ENCODE results near the gene NDUFB8. TPM values are rescaled to one million over a fixed set of nuclear protein-coding genes. Genes with fewer than 3 reads are reported as not detected.

NDUFB8 gene
- total RNA-seq, 1 experiment from 2014 or later: 399 TPM

DNA sequence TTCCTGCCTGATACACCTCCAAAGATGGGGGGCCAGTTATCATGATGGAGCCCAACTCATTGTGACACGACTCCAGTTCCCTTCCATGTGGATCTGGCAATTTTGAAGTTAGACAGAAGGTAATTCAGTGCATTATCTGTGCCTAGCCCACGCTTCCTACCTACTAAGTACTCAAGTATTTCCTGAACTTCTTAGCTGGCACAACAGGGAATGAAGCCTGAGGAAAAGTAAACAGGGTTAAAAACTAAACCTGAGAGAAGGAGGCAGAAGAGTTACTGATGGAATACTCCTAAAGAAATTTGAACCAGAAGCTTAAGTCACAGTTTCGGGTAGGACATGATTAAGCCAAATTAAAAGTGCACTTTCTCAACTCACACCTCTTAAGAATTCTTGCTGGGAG lies 8.9 kb downstream of the NDUFB8 start:
- peak; percentile 59 for DNase-seq
- POLR2A ChIA-PET (ENCODE audit: unreplicated experiment): interaction anchor here (0.9 kb wide), 1 partner anchor 15 kb away, joined by 3 read pairs; the partner anchor contains the start of gene HIF1AN
- peak overlapping the region; percentile 31 for H3K27ac ChIP-seq (ENCODE audit: low read length)

DNA sequence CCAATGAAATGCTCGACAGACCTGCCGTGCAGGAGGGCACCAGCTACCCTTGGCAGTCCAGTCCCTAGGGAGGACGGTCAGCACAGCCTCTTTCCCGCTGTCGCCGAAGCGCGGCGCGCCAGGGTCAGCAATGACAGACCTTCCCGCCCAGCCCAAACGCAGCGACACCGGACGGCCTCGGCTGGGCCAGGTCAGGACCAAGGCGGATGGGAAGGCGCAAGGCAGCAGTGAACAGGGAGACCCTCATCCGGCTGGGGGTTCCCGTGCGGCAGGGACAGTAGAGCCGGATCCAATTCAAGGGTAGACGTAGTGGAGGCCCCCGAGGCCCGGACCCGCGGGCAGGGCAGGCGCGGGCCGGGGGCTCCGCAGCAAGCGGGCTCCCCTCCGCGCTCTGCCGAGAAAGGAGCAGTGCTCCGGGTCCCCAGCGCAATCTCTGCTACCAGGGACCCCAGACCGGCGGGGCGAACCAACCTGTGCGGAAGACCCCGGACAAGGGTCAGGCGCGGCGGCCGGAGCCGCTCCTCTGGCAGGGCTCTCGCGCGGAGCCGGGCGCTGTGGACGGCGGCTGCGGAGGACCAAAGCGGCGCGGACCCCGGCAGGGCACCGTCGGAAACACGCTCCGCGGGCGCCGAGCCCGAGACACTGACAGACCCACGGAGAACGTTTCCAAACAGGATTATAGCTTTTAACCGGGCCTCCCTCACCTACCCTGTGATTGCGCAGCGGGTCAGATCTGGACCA lies 10.2 kb downstream of the NDUFB8 start, which contains the start of gene SEC31B:
Gene SEC31B (minus strand): TSS at position 551 of the 741 bp plus-strand sequence. CDS start 2,909 bp downstream, outside the sequence.
- ChIA-PET POLR2A (ENCODE audit: unreplicated experiment) (no interaction called here), CTCF (interaction anchor here (0.6 to 1.3 kb wide), 7 partner anchors 10 to 359 kb away, joined by 4 to 20 read pairs (median 7); partner anchors contain the start of gene HIF1AN)
- no peak within 1 kb of the TSS for H2AFZ ChIP-seq (ENCODE audit: low read length)

More for the DNA sequence above, 8.9 kb downstream of the NDUFB8 start:
- intact Hi-C loops (cut with micrococcal nuclease): loop anchor here (5.0 kb wide), 1 partner anchor 174 kb away; the partner anchor contains the start of gene SCD
- no peak overlapping the region for H3K4me3 ChIP-seq (ENCODE audit: low read length)
- no peak for TF ChIP-seq EZH2phosphoT487 (IDR thresholded peaks at IDR 0.05; ENCODE audit: borderline replicate concordance, low read length)
- no peak for TF ChIP-seq EZH2 (IDR thresholded peaks at IDR 0.05; ENCODE audit: low read length, unreplicated experiment)
- TF ChIP-seq, protein P1, sequence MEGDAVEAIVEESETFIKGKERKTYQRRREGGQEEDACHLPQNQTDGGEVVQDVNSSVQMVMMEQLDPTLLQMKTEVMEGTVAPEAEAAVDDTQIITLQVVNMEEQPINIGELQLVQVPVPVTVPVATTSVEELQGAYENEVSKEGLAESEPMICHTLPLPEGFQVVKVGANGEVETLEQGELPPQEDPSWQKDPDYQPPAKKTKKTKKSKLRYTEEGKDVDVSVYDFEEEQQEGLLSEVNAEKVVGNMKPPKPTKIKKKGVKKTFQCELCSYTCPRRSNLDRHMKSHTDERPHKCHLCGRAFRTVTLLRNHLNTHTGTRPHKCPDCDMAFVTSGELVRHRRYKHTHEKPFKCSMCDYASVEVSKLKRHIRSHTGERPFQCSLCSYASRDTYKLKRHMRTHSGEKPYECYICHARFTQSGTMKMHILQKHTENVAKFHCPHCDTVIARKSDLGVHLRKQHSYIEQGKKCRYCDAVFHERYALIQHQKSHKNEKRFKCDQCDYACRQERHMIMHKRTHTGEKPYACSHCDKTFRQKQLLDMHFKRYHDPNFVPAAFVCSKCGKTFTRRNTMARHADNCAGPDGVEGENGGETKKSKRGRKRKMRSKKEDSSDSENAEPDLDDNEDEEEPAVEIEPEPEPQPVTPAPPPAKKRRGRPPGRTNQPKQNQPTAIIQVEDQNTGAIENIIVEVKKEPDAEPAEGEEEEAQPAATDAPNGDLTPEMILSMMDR (conservative IDR thresholded peaks at IDR 0.05; ENCODE audit: low read depth, low read length): no peak
- H3K9ac ChIP-seq (ENCODE audit: low read length): no peak overlapping the region
- H3K36me3 ChIP-seq (ENCODE audit: low read depth, low read length): no peaks in the 10 kb centered on the region; the same call in 1 of the 2 replicates
- no peak overlapping the region for H2AFZ ChIP-seq (ENCODE audit: low read length)
- no peaks in the 10 kb centered on the region for H4K20me1 ChIP-seq (ENCODE audit: low read length)
- no peaks in the 10 kb centered on the region for H3K9me3 ChIP-seq (ENCODE audit: low read length)
- no peaks in the 10 kb centered on the region for H3K27me3 ChIP-seq (ENCODE audit: low read length)
- H3K4me1 ChIP-seq (ENCODE audit: insufficient read depth, low read length): peaks cover 24% of the 10 kb centered on the region
- ATAC-seq: peak; percentile 51
- BruUV-seq (replicated peaks): no TSS peak
- CTCF ChIA-PET: interaction anchor here (0.5 to 1.2 kb wide), 5 partner anchors 15 to 265 kb away, joined by 3 to 21 read pairs (median 3); partner anchors contain the start of genes HIF1AN and SCD
- no peaks in the 10 kb centered on the region for H3F3A ChIP-seq (ENCODE audit: low read length, unreplicated experiment)
- H3K9me2 ChIP-seq (replicated peaks; ENCODE audit: low read length): no peaks in the 10 kb centered on the region
- no peaks in the 10 kb centered on the region for H3K79me2 ChIP-seq (ENCODE audit: low read length)
- H3K4me2 ChIP-seq (ENCODE audit: low read length): no peak overlapping the region

More for the DNA sequence above, 10.2 kb downstream of the NDUFB8 start, which contains the start of gene SEC31B:
- no peaks in the 10 kb centered on the region for H3K9me2 ChIP-seq (replicated peaks; ENCODE audit: low read length)
- intact Hi-C loops (cut with micrococcal nuclease): loop anchor here (5.0 kb wide), 1 partner anchor 172 kb away; the partner anchor contains the start of gene SCD
- TF ChIP-seq, protein P1 (conservative IDR thresholded peaks at IDR 0.05; ENCODE audit: low read depth, low read length): no peak
- TF ChIP-seq EZH2 (IDR thresholded peaks at IDR 0.05; ENCODE audit: low read length, unreplicated experiment) (no peak), EZH2phosphoT487 (IDR thresholded peaks at IDR 0.05; ENCODE audit: borderline replicate concordance, low read length) (no peak)
- H3F3A ChIP-seq (ENCODE audit: low read length, unreplicated experiment): no peaks in the 10 kb centered on the region
- peak within 1 kb of the TSS; percentile 31; the same call in 1 of the 2 replicates for H3K27ac ChIP-seq (ENCODE audit: low read length)
- no peaks in the 10 kb centered on the region for H4K20me1 ChIP-seq (ENCODE audit: low read length)
- H3K4me2 ChIP-seq (ENCODE audit: low read length): no peak within 1 kb of the TSS
- no peak within 1 kb of the TSS for H3K4me3 ChIP-seq (ENCODE audit: low read length)
- ATAC-seq (no peak), DNase-seq (no peak)
- H3K9me3 ChIP-seq (ENCODE audit: low read length): no peaks in the 10 kb centered on the region
- H3K4me1 ChIP-seq (ENCODE audit: insufficient read depth, low read length): peaks cover 24% of the 10 kb centered on the region
- BruUV-seq (replicated peaks): no TSS peak
- H3K27me3 ChIP-seq (ENCODE audit: low read length): no peaks in the 10 kb centered on the region
- no peaks in the 10 kb centered on the region for H3K79me2 ChIP-seq (ENCODE audit: low read length)
- H3K36me3 ChIP-seq (ENCODE audit: low read depth, low read length): no peaks in the 10 kb centered on the region
- H3K9ac ChIP-seq (ENCODE audit: low read length): no peak within 1 kb of the TSS

Measured in PC-3 (cell line).